HG02938 (cell line): ENCODE results near the gene AGMO.

Experiments used
- ATAC-seq: cut with Tn5 transposase; IDR thresholded peaks from one replicate; pipeline ENCODE4 v1.9.1; 2021; ENCODE audit warnings: mild to moderate bottlenecking, moderate library complexity; ENCODE audit not compliant: unreplicated experiment

AGMO gene

DNA sequence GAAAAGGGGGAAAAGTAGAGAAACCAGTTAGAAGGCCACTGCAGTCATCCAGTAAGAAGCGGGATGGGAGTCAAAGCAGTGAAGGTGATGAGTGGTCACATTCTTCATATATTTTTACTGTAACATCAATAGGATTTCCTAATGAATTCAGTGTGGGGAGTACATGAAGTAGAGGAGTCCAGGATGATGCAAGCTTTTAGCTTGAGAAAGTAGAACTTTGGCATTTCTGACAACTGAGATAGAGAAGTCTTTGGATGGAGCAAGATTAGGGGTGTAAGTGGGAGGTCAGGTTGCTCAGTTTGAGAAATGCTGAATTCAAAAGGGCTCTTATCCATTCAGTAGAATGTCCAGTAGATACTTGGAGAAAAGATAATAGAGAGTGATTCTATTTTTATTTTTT lies 395.2 kb downstream of the AGMO start:
- ATAC-seq = no peak

DNA sequence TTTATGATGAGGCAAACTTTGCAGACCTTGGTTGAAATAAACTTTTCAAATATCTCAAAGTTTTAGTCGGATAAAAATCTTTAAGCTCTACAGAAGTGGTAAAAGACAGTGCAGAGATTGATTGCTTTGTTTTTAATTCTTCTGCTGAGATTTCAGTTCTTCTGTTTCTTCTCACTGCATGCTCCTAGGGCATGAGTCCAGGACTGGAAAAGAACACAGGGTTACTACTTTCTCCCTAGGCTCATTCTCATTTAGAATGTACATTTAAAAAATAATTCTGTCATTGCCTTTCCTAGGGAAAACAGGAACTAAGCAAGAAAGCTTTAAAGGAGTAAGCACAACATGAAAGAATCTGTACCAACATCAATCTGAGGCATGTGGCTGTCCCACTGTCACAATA lies 402.6 kb downstream of the AGMO start:
- ATAC-seq = no peak

DNA sequence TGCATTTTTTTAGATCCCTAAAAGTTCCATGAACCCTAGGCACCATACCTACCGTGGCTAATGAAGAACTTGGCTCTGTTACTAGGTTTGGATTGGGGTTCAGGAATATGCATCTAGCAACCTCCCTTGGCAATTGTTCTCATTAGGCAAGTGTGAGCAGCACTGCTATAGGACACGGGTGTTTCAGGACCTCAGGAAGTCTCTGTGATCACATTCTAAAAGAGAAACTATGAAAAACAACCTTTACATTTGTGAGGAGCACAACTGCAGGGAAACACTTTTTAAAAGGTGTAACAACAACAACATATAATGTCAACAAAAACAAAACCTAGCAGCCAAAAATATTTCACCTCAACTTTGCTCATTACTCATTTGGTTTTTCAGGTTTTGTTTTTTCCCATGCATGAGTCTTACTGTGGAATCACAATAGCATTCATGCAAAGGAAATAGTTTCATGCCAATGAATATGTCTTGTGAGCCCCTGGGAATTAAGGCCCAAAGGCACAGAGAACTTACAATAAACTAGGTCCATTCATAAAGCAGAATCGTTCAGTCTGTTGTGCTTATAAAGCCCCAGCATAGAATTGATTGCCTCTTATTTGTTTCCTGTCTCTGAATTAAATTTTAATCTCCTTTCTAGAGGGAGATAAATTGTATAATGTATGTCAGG lies 403.5 kb downstream of the AGMO start:
- no peak for ATAC-seq
